Measurements from ENCODE around the gene ANKRD29.
"Not testable (repeated sequence)": the region's sequence is repeated elsewhere in the genome, so short reads cannot be mapped to it uniquely, and the experiment has no call there.

The ANKRD29 gene

GRCh38 chr18:23616258-23616657 is 46.5 kb downstream of the ANKRD29 start:
- no peak for DNase-seq (ENCODE audit: low spot score)

GRCh38 chr18:23614891-23615290 is 47.8 kb downstream of the ANKRD29 start:
- DNase-seq (ENCODE audit: low spot score): no peak

GRCh38 chr18:23614413-23614812 is 48.3 kb downstream of the ANKRD29 start:
- no peak for DNase-seq (ENCODE audit: low spot score)

GRCh38 chr18:23613091-23613475 is 49.6 kb downstream of the ANKRD29 start:
- not testable (repeated sequence) for DNase-seq (ENCODE audit: low spot score)

GRCh38 chr18:23612434-23613090 is 50.1 kb downstream of the ANKRD29 start:
- DNase-seq (ENCODE audit: low spot score): no peak

- DNase-seq (ENCODE audit: low spot score): no peak
Observed at GRCh38 chr18:23609390-23610023, 53.2 kb downstream of the ANKRD29 start.

- no peak for DNase-seq (ENCODE audit: low spot score)
Observed at GRCh38 chr18:23608211-23608610, 54.5 kb downstream of the ANKRD29 start.

GRCh38 chr18:23605941-23606340 is 56.8 kb downstream of the ANKRD29 start:
- DNase-seq (ENCODE audit: low spot score): no peak

- no peak for DNase-seq (ENCODE audit: low spot score)
Observed at GRCh38 chr18:23599809-23600208, 62.9 kb downstream of the ANKRD29 start.

- DNase-seq (ENCODE audit: low spot score): no peak
Observed at GRCh38 chr18:23596183-23596582, 66.5 kb downstream of the ANKRD29 start.

GRCh38 chr18:23595591-23595990 is 67.1 kb downstream of the ANKRD29 start:
- DNase-seq (ENCODE audit: low spot score): no peak

- DNase-seq (ENCODE audit: low spot score): no peak
Observed at GRCh38 chr18:23593720-23594119, 69.0 kb downstream of the ANKRD29 start.

GRCh38 chr18:23592911-23593310 is 69.8 kb downstream of the ANKRD29 start:
- no peak for DNase-seq (ENCODE audit: low spot score)

GRCh38 chr18:23591011-23591410 is 71.7 kb downstream of the ANKRD29 start:
- DNase-seq (ENCODE audit: low spot score): no peak

GRCh38 chr18:23588836-23589560 is 73.7 kb downstream of the ANKRD29 start:
- no peak for DNase-seq (ENCODE audit: low spot score)

- no peak for DNase-seq (ENCODE audit: low spot score)
Observed at GRCh38 chr18:23587220-23587642, 75.5 kb downstream of the ANKRD29 start.

GRCh38 chr18:23586249-23587196 is 76.2 kb downstream of the ANKRD29 start, which contains the start of gene NPC1:
TSS of gene NPC1 (minus strand) at chr18:23586506. CDS start at chr18:23586343, 163 bp downstream.
- DNase-seq (ENCODE audit: low spot score): peak; percentile 93

GRCh38 chr18:23585897-23586248 is 76.8 kb downstream of the ANKRD29 start:
- no peak for DNase-seq (ENCODE audit: low spot score)

- DNase-seq (ENCODE audit: low spot score): peak; percentile 57
Observed at GRCh38 chr18:23585007-23585871, 77.5 kb downstream of the ANKRD29 start.

GRCh38 chr18:23584019-23584983 is 78.4 kb downstream of the ANKRD29 start:
- DNase-seq (ENCODE audit: low spot score): no peak
